MG63 (cell line): ENCODE measurements around the gene PHC3. TPM values are rescaled to one million over a fixed set of nuclear protein-coding genes. Genes with fewer than 3 reads are reported as not detected.
"Not testable (repeated sequence)": the region's sequence is repeated elsewhere in the genome, so short reads cannot be mapped to it uniquely, and the experiment has no call there.

ENCODE experiments used
- DNase-seq: peaks from one replicate; pipeline ENCODE4 v3.0.0-alpha.2; 2020
- H3K27me3 ChIP-seq: fragments of 250-450 bp; sonication (Bioruptor Pico); 2 replicates; pipeline ENCODE4 v1.5.1; 2020; ENCODE audit warnings: mild to moderate bottlenecking, moderate library complexity
- H3K36me3 ChIP-seq: fragments of 250-450 bp; sonication (Bioruptor Pico); 2 replicates; pipeline ENCODE4 v1.5.1; 2020; ENCODE audit warnings: mild to moderate bottlenecking, moderate library complexity
- H3K4me3 ChIP-seq: fragments of 250-450 bp; sonication (Bioruptor Pico); 2 replicates; pipeline ENCODE4 v1.5.1; 2020; ENCODE audit warnings: mild to moderate bottlenecking, moderate library complexity
- H3K9me3 ChIP-seq: fragments of 250-450 bp; sonication (Bioruptor Pico); 2 replicates; pipeline ENCODE4 v1.5.1; 2020; ENCODE audit warnings: mild to moderate bottlenecking, moderate library complexity
- total RNA-seq: library from RNA; depleted of rRNA; stranded (reverse); fragments of >200 nt; shearing (Covaris generic); gene quantifications from 2 replicates; pipeline ENCODE4 v1.2.3, GENCODE V29; 2014; ENCODE audit warnings: low replicate concordance

PHC3 gene
- total RNA-seq, 1 experiment from 2014 or later, result 9.5 TPM

- Histone ChIP-seq H3K9me3 (no peaks in the 10 kb centered on the region), H3K27me3 (no peaks in the 10 kb centered on the region), H3K36me3 (peaks cover 32% of the 10 kb centered on the region), H3K4me3 (no peak overlapping the region)
- DNase-seq, result no peak
Observed at GRCh38 chr3:170154569-170155143, 26.9 kb downstream of the PHC3 start.

DNA sequence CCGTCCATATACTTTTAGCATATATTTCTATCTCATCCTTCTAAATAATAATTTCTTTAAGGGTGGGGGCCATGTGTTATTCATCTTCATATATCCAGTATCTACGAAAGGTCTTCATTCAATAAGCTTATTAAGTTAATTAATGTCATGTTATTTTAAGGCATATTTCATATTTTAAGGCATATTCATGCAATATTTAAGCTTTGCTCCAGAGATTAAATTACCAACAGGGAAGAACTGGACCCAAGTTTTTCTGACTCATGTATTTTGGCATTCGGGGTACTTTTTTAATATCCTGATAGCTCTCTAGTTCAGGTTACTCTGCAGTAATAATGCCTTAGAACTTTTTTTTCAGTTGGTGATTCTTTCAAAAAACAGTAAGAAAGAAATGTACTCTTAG, 27.4 kb downstream of the PHC3 start:
- H3K27me3 ChIP-seq, result no peaks in the 10 kb centered on the region
- H3K4me3 ChIP-seq, result no peak overlapping the region
- DNase-seq, result no peak
- no peaks in the 10 kb centered on the region for H3K9me3 ChIP-seq
- H3K36me3 ChIP-seq, result peaks cover 33% of the 10 kb centered on the region

- Histone ChIP-seq H3K9me3 (no peaks in the 10 kb centered on the region), H3K27me3 (no peaks in the 10 kb centered on the region), H3K4me3 (no peak overlapping the region), H3K36me3 (peaks cover 42% of the 10 kb centered on the region)
- DNase-seq, result no peak
Observed at GRCh38 chr3:170151536-170151935, 30.0 kb downstream of the PHC3 start.

- Histone ChIP-seq H3K4me3 (no peak overlapping the region), H3K9me3 (no peaks in the 10 kb centered on the region), H3K36me3 (peaks cover 51% of the 10 kb centered on the region), H3K27me3 (no peaks in the 10 kb centered on the region)
- no peak for DNase-seq
Observed at GRCh38 chr3:170149016-170149415, 32.5 kb downstream of the PHC3 start.

- no peak overlapping the region for H3K4me3 ChIP-seq
- H3K27me3 ChIP-seq, result no peaks in the 10 kb centered on the region
- H3K36me3 ChIP-seq, result peaks cover 52% of the 10 kb centered on the region
- DNase-seq, result no peak
- no peaks in the 10 kb centered on the region for H3K9me3 ChIP-seq
Observed at GRCh38 chr3:170145278-170145677, 36.3 kb downstream of the PHC3 start.

DNA sequence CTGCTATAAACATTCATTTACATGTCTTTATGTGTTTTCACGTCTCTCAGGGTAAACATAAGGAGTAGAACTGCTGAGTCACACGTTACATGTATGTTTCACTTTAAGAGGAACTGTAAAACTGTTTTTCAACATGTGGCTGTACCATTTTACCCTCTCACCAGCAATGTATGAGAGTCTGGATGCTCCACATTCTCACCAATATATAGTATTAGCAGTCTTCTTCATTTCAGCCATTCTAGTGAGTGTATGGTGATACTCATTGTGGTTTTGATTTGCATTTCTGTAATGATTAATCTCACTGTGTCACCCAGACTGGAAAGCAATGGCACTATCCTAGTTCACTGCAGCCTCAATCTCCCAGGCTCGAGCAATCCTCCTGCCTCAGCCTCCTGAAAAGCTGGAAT, 37.1 kb downstream of the PHC3 start:
- Histone ChIP-seq H3K9me3 (no peaks in the 10 kb centered on the region), H3K27me3 (no peaks in the 10 kb centered on the region), H3K36me3 (peaks cover 44% of the 10 kb centered on the region), H3K4me3 (no peak overlapping the region)
- no peak for DNase-seq

DNA sequence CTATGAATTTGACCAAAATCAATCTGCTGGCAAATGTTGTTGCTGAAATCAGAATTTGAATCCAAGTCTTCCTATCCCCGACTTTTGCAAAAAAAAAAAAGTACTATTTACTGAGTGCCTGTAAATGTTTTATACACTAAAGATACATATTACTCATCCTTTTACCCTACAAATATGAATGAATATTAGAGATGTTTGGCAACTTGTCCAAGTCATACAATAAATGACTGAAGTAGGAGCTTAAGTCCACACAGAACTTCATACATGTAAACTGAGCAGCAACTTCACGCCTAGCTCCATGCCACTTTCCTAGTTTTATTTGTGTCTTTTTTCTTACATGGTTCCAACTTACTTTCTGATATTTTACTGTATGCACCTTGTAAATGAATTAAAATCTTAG, 39.2 kb downstream of the PHC3 start:
- no peaks in the 10 kb centered on the region for H3K27me3 ChIP-seq
- H3K36me3 ChIP-seq, result peaks cover 28% of the 10 kb centered on the region

GRCh38 chr3:170137986-170138385, 43.5 kb downstream of the PHC3 start:
- Histone ChIP-seq H3K9me3 (no peaks in the 10 kb centered on the region), H3K27me3 (no peaks in the 10 kb centered on the region), H3K36me3 (peaks cover 45% of the 10 kb centered on the region), H3K4me3 (no peak overlapping the region)
- no peak for DNase-seq

More for the DNA sequence above, 39.2 kb downstream of the PHC3 start:
- DNase-seq, result no peak
- no peaks in the 10 kb centered on the region for H3K9me3 ChIP-seq
- H3K4me3 ChIP-seq, result no peak overlapping the region

GRCh38 chr3:170132335-170132734, 49.2 kb downstream of the PHC3 start:
- peaks cover 75% of the 10 kb centered on the region for H3K36me3 ChIP-seq
- H3K27me3 ChIP-seq, result no peaks in the 10 kb centered on the region
- no peaks in the 10 kb centered on the region for H3K9me3 ChIP-seq
- H3K4me3 ChIP-seq, result no peak overlapping the region
- DNase-seq, result no peak

GRCh38 chr3:170130532-170130931, 51.0 kb downstream of the PHC3 start:
- Histone ChIP-seq H3K4me3 (no peak overlapping the region), H3K27me3 (no peaks in the 10 kb centered on the region), H3K36me3 (peaks cover 63% of the 10 kb centered on the region), H3K9me3 (no peaks in the 10 kb centered on the region)
- no peak for DNase-seq

DNA sequence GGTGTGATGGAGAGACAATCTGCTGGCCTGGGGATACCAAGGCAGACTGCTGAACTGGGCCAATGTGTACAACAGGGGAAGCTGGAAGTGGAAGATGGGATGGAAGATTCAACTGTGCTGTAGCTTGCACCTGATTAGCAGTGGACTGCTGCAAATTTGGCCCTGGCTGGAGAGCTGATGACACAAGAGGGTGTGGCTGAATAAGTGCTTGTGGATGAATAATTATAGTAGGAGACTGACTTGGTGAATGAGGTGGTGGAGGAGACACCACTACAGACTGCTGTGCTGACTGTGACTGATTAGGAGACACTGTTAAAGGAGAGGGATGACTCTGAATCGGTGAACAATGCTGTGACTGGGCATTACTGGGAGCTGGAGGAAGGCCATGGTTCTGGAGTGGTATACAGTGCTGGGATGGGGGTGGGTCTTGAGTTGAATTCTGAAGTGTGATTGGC, 52.5 kb downstream of the PHC3 start:
- H3K36me3 ChIP-seq, result peaks cover 48% of the 10 kb centered on the region
- no peaks in the 10 kb centered on the region for H3K9me3 ChIP-seq
- peak; percentile 35 for DNase-seq
- H3K4me3 ChIP-seq, result no peak overlapping the region
- H3K27me3 ChIP-seq, result no peaks in the 10 kb centered on the region

DNA sequence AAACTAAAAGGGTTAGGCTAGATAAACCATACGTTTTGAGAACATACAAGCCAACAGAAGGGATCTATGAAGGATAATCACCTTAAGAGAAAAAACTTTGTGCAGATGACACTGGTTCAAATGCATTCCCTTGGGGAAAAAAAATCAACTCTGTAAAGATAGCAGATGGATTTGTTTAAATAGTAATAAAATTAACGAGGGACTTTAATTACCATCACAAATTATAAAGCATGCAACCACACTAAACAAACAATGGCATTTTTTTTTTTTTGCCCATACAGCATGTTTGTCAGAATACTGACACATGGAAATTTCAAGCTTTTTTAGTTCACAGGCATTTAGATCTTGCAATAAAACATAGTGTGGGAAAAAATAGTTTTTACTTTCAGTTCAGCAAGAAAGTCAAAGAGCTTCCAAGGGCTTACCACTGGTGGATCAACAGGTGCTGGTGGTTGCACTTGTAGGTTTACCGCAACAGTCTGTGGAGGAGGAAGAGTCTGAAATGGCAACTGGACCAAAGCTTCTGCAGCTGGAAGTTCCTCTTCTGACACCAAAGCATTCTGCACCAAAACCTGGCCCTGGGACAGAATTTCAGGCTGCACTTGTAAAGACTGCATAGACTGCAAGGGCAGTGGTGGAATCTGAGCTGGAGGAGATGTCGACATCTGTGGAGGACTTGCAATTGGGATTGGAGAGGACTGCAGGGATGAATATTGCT, 53.1 kb downstream of the PHC3 start:
- Histone ChIP-seq H3K36me3 (peaks cover 42% of the 10 kb centered on the region), H3K27me3 (no peaks in the 10 kb centered on the region), H3K9me3 (no peaks in the 10 kb centered on the region), H3K4me3 (no peak overlapping the region)
- no peak for DNase-seq

DNA sequence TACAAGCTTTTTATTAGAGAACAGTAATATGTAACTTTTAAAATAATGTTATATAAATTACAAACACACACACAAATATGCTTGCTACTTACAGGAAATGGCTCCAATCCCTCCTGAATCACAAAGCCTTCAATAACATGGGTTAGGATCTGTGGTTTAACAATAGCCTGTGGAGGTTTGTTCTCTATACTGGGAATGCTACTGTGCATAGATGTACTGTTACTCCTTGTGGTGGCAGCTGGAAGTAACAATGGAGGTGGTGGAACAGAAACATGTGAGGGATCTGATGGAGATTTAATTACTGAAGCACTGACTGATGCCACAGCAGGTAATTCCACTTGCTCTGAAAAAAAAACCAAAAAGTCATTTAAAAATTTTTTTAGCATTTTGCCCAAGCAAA, 64.4 kb downstream of the PHC3 start:
- H3K9me3 ChIP-seq, result no peaks in the 10 kb centered on the region
- peaks cover 81% of the 10 kb centered on the region for H3K36me3 ChIP-seq
- H3K4me3 ChIP-seq, result no peak overlapping the region
- no peaks in the 10 kb centered on the region for H3K27me3 ChIP-seq
- DNase-seq, result no peak

- not testable (repeated sequence) for H3K27me3 ChIP-seq, DNase-seq, H3K4me3 ChIP-seq, H3K9me3 ChIP-seq
- H3K36me3 ChIP-seq, result peaks cover 76% of the 10 kb centered on the region
Observed at GRCh38 chr3:170114165-170114564, 67.4 kb downstream of the PHC3 start.

- Histone ChIP-seq H3K4me3 (no peak overlapping the region), H3K27me3 (no peaks in the 10 kb centered on the region), H3K9me3 (no peaks in the 10 kb centered on the region), H3K36me3 (peaks cover 72% of the 10 kb centered on the region)
- DNase-seq, result no peak
Observed at GRCh38 chr3:170111147-170111771, 70.3 kb downstream of the PHC3 start.

DNA sequence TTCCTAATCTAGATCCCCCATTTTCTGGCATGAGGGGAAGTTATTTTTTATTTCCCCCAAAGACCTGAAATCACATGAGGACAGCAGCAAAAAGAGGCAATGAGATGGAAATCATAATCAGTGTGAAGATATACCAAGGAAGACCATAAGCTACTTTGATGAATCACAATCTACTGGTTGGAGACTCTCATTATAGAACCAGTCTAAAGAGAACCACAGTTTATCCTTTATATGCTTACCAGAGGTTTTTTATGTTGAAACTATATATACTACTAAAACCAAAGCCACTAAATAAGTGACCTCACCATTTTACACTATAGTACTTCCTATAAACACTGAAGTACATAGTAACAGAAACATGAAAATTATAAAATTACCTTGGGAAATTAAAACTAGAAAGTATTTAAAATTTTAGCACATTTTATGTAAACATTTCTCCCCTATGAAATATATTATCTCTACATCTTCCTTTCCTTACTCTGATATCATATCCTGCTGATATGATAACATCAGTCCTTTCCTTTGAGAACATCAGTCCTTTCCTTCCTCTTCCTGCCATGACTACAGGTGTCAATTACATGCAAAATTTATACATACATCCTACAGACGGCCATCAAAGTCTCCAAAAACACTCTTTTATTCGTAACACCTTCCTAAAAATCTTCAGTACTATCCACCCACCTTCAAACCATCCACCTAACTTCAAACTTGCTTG, 71.8 kb downstream of the PHC3 start:
- peaks cover 66% of the 10 kb centered on the region for H3K36me3 ChIP-seq
- no peak overlapping the region for H3K4me3 ChIP-seq
- no peak for DNase-seq
- H3K27me3 ChIP-seq, result no peaks in the 10 kb centered on the region
- no peaks in the 10 kb centered on the region for H3K9me3 ChIP-seq

- H3K4me3 ChIP-seq, result no peak overlapping the region
- no peaks in the 10 kb centered on the region for H3K9me3 ChIP-seq
- H3K27me3 ChIP-seq, result no peaks in the 10 kb centered on the region
- no peak for DNase-seq
- H3K36me3 ChIP-seq, result peaks cover 60% of the 10 kb centered on the region
Observed at GRCh38 chr3:170108955-170109354, 72.6 kb downstream of the PHC3 start.
